ENCODE measurements around the gene UCP3.
"Not testable (repeated sequence)": the region's sequence is repeated elsewhere in the genome, so short reads cannot be mapped to it uniquely, and the experiment has no call there.

The UCP3 gene

DNA sequence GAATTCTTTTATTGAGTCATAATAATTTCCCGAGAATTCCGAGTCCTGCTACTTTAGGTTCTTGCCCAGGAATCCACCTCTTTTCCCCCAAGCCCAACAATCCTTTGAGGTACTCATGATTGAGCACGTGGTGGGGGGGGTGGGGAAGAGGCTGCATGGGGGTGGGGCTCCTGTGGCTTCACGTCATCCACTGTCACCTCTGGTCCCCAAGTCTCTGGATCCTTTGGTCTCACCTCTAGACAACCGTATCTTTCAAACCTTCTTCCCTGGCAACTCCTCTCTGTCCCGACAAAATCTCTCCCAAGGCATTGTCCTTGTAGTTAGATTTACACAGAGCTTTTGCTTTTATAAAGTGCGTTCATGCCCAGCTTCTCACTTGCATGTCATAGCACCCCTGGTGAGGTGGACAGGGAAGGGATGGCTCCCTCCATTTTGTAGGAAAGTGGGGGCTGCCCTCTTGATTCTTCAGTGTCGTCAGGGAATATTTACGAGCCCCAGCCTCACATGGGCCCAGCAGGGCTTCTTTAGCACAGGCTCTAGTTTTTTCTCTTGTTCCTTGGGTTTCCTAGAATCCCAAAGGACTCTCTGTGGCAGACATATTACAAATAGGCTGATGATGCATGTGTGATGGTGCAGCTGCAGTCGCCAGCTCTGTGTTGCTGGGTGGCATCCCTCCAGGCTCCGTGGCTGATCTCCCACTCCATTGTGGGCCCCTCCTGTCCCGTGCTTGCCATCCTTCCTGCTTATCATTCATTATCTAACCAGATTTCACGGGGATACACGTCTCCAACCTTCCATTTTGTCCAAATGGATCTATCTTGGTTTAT is 8.4 kb downstream of the UCP3 start:
- no peak for DNase-seq (ENCODE audit: low spot score)

DNA sequence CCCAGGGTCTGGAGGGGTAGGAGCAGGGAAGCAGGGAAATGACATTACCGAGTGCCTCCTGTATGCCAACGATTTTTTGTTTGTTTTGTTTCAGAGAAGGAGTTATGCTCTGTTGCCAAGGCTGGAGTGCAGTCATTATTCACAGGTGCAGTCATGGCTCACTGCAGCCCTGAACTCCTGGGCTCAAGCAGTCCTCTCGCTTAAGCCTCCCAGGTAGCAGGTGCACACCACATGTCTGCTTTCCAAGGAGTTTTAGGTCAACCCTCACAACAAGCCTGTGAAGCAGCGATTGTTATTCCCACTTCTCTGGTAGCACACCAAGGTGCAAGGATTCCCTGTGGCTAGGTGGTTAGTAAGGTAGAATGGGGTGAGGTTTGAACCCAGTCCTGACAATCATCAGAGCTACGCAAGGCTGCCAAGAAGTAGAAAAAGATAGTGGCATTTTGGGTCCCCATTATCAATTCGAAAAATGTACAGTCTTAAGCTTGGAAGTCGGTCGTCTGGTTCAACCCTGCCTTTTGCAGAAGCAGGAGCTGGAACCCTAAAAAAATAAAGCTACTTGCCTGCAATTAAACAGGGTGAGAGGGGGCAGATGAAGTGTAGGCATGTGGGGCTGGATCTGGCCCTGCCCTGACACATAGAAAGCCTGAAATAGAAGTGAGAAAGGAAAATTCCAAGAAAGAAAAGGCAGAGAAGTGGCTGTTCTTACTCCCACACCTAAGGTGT is 9.1 kb downstream of the UCP3 start:
- DNase-seq (ENCODE audit: low spot score), result no peak

DNA sequence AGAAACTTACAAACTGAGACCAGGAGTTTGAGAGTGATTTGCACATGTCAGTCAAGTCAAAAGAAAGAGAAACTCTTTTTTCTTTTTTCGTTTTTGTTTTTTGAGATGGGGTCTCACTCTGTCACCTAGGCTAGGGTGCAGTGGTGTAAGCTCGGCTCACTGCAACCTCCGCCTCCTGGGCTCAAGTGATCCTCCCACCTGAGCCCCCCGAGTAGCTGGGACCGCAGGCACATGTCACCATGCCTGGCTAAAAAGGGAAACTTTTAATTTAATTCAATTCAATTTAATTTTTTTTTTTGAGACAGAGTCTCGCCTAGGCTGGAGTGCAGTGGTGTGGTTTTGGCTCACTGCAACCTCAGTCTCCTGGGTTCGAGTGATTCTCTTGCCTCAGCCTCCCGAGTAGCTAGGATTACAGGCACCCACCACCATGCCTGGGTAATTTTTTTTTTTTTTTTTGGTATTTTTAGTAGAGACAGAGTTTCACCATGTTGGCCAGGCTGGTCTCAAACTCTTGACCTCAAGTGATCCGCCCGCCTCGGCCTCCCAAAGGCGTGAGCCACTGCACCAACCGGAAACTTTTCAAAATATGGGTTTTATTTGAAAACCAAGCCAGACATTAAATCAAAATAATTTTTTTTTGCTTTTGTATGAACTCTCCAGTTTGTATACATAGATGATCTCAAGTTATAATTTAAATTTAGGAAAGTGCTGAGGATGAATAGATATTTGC is 9.9 kb downstream of the UCP3 start:
- DNase-seq (ENCODE audit: low spot score), result no peak

DNA sequence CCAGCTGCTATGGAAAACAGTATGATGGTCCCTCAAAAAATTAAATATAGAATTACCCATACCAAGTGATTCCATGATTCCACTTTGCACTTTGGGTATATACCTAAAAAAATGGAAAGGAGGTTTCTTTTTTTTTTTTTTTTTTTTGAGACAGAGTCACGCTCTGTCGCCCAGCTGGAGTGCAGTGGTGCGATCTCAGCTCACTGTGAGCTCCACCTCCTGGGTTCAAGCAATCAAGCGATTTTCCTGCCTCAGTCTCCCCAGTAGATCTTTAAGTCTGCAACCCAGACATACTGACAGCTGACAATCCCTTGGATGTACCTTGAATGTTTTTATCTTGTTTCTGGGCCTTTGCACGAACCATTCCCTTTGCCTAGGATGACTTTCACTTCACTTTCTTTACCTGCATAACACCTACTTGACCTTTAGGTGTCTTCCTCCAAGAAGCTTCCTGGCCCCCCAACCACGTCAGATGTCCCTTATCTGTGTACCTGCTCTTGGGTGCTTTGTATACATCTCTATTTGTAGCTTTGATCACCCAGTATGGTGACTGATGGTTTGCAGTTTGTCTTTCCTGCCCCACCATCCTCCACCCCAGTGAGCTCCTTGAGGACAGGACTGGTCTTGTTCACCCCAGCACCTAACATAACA is 11.6 kb downstream of the UCP3 start:
- no peak for DNase-seq (ENCODE audit: low spot score)

DNA sequence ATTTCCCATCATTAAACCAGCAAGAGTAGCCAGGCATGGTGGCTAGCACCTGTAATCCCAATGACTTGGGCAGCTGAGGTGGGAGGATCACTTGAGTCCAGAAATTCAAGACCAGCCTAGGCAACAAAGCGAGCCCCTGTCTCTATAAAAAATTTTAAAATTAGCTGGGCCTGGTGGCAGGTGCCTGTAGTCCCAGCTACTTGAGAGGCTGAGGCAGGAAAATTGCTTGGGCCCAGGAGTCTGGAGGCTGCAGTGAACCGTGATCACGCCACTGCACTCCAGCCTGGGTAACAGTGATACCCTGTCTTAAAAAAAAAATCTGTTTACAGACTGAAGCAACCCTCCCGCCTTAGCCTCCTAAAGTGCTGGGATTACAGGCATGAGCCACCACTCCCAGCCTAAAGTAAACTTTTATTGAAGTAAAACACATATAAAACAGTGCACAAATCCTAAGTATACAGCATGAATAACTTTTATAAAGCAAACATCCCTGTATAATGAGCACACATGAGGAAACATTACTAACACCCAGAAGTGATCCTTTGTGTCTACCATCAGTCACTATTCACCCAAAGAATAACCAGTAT is 12.6 kb downstream of the UCP3 start:
- DNase-seq (ENCODE audit: low spot score), result no peak

DNA sequence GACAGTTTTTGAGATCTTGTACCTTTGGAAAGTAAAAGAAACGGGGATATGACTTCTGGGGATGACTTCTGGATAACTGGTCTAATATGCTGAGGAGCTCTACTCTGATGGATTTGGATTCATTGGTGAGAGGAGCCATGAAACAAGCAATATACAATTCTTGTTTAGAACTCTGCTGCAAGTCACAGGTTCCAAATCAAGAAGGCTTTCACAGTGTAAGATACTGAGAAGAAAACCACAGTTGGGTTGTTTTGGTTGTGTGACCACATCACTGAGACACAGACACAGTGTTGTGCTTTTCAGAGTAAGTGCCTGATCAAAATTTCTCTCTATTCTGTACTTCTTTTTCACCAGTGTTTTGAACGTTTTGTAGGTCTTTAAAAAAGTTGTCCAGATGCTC is 13.2 kb downstream of the UCP3 start:
- no peak for DNase-seq (ENCODE audit: low spot score)

DNA sequence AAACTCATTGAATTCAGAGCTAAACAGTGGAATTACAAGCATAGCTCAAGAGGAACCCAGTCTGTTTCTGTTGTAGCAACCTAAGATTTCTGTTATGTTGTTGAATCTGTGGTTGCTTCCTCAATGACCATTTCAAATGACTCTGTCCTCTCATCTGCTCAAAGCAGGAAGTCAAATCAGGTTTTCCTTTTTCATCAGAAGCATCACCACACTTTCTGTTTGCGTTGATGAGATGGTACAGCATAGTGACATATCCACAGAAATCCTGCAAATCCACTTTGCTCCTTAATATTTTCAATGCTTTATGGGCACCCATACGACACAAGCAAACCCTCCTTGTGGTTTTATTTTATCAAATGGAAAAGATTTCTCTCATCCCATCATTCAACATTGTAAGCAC is 13.6 kb downstream of the UCP3 start:
- DNase-seq (ENCODE audit: low spot score), result no peak

DNA sequence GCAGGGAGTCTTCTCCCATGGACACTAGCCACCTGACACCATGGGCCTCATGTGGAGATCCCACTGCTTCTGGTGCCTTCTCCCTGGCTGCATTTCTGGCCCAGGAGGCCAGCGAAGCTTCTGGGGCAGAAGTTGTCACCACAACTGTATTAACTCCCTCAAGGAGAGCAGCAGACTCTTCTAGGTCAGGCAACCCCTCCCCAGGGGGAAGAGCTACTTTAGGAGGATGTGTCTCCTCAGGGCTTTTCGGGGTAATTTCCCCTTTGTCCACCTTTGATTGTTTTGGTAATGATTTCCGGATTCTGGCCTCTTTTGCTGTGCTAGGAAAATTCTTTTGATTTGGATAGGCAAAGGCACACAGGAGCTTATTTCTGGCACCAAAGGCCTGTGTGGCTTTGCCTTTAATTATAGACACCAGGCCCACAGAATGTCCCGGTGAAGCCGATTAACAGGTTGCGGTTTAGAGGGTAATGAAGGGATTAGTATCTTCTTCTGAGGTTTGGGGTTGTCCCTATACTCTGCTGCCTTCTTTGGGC is 17.3 kb downstream of the UCP3 start:
- DNase-seq (ENCODE audit: low spot score), result no peak

DNA sequence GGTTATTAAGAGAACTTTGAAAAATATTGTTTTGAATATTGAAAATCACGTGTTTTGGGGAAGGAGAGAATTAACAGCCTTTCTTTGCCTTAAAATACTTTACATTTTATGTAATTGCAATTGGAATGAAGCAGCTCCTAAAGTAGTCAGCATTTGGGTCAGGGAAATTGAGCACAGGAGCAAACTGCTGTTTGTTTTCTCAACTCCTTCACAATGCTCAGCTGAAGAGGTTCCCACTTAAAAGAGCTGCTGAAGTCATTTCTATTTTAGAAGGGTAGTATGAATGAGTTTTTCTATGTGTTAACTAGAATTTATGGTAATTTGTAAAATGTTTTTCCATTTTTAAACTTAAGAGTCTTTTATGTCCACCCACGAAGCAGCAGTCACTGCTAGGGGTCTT is 18.2 kb downstream of the UCP3 start:
- no peak for DNase-seq (ENCODE audit: low spot score)

DNA sequence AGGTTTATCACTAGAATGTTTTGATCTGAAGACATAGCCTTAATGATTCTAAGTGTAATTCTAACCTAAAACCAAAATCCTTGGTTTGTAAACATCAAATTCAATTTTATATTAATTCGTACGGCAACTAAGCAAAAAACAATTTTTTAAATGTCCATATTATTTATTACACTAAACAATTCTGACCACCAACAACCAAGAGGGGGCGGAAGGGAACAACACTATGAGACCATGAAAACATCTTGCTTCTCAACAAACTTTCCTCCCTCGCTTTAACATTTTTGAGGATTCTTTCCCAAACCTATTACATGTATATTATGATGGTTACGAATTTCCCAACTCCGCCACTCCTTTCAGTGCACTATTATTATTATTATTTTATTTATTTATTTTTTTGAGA is 19.7 kb downstream of the UCP3 start:
- no peak for DNase-seq (ENCODE audit: low spot score)

DNA sequence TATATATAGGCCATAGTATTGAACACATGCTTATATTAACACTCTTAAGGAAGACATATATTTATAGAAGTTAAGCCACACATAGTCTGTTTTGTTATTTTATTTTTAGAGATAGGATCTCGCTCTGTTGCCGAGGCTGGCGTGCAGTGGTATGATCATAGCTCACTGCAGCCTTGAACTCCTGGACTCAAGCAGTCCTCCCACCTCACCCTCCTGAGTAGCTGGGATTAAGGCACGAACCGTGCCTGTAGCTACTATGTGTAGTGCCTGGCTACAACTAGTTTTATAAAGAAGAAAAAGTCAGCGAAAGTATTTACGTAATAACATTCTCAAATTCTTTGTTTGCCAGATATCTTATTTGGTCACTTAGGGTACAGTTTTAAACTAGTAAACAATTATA is 20.7 kb downstream of the UCP3 start:
- DNase-seq (ENCODE audit: low spot score), result no peak

DNA sequence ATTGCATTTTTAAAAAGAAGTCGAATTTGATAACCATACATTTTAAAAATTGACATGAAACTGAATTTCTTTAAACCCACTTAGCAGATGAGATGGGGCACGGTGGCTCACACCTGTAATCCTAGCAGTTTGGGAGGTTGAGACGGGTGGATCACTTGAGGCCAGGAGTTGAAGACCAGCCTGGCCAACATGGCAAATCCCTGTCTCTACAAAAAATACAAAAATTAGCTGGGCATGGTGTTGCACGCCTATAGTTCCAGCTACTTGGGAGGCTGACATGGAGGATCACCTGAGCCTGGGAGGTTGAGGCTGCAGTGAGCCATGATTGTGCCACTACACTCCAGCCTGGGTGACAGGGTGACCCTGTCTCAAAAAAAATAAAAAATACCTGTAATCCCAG is 23.2 kb downstream of the UCP3 start:
- not testable (repeated sequence) for DNase-seq (ENCODE audit: low spot score)

DNA sequence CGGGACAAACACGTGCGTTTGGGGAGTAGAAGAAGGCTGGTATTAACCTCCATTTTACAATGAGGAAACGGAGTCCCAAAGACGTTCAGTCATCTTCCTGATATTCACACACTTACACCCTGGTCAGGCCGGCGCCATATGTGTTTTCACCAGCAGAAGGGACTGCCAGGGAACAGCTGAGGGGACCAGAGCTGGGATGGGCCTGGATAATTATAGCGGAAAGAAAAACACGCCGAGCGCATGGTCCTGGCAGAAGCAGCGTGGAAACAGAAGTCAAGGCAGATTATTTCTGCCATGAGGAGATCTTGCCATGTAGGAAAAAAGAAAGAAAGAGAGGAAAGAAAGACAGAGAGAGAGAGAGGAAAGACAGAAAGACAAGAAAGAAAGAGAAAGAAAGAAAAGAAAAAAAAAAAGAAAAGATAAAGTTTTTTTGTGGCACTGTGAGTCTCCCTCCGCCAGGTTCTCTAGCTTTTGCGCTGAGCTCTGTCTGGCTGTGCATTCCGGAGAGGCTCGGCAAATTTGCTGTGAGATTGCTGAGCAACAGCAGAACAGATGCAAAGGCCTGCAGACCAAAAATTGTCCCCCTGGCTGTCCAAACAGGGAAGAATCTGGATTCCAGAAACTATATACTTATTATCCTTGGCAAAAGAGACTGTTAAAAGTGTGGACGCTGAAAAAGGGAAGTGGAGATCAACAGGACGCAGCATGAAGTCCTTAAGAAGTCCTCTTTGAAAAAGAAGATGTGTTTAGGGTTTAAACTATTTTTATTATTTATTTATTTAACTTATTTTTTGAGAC is 24.9 kb downstream of the UCP3 start:
- no peak for DNase-seq (ENCODE audit: low spot score)

DNA sequence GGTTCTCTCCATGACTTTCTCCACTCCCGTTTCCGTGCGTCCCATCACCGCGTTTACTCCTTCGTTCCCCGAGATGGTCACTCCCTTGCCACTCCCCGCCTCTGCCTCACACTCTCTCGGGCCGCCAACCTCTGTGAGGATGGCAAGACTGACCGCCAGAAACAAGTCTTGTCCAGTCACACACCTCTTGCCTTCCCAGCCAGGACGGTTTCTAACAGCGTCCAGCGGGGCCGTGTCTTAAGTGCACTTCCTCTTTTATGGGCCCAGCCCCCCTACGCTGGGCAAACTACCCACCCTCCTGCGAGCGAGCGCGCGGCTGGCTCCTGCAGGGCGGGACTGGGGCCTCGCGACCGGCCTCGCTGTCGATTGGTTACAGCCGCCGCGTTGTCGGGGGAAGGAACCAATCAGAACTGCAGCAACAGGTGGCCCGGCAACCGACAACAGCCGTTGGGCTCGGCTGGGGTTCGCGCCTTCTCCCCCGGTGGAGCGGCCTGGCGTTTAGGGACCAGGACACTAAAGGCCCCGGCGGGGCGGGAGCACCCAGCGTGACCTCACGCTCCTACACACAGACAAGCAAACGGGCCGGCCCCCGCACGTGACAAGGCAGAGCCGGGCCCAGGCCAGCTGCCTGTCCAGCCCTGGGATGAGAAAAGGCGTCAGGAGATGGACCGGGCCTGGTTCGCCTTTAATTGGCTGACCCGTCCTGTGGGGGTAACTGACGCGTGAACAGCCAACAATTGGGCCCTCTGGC is 25.7 kb downstream of the UCP3 start:
- peak; percentile 96 for DNase-seq (ENCODE audit: low spot score)

DNA sequence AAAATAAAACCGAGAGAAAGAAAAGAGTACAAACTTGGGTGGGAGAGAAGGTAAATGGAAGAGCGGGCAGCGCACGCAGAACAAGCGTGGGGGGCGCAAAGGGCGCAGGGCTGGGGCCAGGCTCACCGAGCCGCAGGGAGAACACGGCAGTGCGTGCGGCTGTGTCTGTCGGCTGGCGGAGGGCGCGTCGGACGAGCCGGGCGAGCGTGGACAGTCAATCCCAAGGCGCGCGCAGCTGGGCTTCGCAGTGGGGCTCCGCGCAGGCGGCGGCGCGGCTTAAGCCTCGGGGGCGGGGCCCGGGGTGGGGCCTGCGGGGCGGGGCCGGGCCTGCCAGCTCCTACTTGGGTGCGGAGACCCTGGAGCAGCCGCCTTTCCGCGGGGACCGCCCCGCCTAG is 26.3 kb downstream of the UCP3 start, which contains the start of gene UCP2:
Gene UCP2 (minus strand): TSS at position 249 of the 395 bp plus-strand sequence. CDS start 4,465 bp downstream, outside the sequence.
- DNase-seq (ENCODE audit: low spot score), result peak; percentile 79

DNA sequence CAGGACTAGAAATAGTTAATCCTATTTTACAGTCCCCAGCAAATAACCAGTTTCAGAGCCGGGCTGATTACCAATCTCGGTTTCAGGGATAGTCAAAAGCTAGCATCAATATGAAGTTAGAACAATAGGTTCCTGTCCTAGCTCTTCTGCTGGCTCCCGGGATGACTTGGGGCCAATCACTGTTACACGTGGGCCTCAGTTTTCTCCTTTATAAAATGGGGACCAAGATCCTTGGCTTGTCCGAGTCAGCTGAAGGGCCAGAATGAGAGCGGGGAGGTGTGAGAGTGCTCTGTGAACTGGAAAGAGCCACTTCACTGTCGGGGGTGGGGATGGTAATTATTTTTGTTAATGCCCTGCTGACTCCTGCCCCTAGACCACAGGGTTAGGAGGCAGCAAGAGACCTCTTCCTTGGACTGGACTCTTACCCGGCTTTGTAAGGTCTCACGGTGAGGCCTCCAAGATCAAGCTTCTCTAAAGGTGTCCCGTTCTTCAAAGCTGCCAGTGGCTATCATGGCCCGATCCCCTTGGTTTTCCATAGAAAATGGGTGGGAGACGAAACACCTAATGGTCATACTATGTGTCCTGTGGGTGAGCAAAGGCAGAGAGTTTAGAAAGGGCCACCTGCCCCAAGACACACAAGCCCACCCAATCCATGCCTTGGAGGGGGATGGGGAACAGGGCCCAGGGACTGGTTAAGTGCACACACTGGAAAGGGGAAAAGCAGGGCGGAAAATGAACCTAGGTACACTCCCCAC is 27.7 kb downstream of the UCP3 start:
- no peak for DNase-seq (ENCODE audit: low spot score)

DNA sequence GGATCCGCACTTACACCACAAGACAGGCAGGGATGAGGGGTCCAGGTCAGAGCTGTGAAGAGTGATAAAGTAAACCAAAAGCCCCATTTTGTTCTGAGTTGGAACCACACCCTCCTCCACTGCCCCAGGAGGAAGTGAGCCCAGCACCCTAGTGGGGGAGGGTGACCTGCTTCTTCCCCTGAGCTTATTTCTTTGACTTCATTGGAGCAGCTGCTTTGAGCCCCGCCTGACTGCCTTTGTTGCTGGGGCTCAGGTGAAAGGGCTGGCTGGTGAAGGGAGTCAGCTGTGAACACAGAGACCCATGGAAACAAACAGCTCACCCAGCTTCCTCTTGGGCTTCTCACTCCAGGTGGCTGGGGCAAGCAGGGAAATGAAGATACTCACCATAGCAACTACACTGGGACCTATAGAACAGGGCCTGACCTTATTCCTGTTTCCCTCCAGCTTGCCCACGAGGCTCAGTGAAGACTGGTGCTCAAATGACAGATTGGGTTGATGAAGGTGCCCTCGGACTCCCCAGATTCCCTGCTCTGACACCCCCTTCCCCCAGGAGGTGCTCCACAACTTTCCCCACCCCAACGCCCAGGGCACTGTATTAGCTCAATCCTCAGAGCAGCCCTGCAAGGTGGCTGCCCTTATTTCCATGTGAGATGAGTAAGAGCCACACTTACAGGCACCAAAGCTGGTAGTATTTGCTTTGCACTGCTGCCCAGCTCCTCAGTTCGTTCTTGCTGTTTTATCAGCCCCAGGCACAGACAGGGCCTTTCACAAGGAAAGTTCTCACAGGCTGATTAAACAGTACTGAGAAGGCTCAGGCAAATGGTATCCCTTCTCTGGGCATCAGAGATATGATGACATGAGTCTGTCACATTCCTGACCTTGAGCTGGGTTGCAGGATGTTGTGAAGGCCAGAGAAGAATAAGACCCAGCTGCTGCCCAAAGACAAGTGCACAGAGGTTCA is 28.6 kb downstream of the UCP3 start:
- DNase-seq (ENCODE audit: low spot score), result no peak

DNA sequence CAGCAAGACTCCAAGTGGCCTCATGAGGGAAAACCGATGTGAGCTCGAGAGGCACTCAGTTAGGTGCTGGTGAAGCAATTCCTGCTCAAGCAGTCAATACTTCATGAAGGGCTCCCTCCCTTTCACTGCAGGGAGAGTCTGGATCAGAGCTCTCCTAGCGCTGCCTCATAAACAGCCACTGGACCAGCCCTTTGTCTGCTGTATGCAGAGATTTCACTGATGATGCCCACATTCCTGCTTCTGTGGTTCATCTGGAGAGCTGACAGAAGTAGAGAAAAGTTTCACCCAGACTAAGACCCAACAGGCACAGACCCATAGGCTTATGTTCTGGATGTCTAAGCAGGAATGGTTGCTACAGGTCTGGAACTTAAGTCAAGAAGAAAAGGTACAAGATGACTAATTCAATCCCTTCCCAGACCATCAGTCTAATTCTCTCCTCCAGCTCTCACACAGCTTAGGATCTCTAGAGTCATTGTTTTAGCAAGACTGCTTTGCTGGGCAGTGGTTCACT is 30.3 kb downstream of the UCP3 start:
- DNase-seq (ENCODE audit: low spot score), result no peak

Data from HuH-7 (cell line).